Osteocyte (in vitro differentiated cells): ENCODE data around the gene CDK9. TPM values are rescaled to one million over a fixed set of nuclear protein-coding genes. Genes with fewer than 3 reads are reported as not detected.

ENCODE experiments used
- DNase-seq: peaks from one replicate; pipeline ENCODE4 v3.0.0; 2021; ENCODE audit warnings: mixed read lengths; ENCODE audit not compliant: unreplicated experiment; ENCODE audit errors: extremely low spot score
- H3K27ac Mint-ChIP-seq: one replicate; pipeline ENCODE4 v1.8.0; 2021; ENCODE audit warnings: mild to moderate bottlenecking, mixed read lengths; ENCODE audit not compliant: unreplicated experiment
- H3K27me3 Mint-ChIP-seq: one replicate; pipeline ENCODE4 v1.8.0; 2021; ENCODE audit warnings: mixed read lengths; ENCODE audit not compliant: unreplicated experiment
- H3K36me3 Mint-ChIP-seq: one replicate; pipeline ENCODE4 v1.8.0; 2021; ENCODE audit warnings: mixed read lengths; ENCODE audit not compliant: unreplicated experiment
- H3K4me1 Mint-ChIP-seq: one replicate; pipeline ENCODE4 v1.8.0; 2021; ENCODE audit warnings: mixed read lengths; ENCODE audit not compliant: unreplicated experiment
- H3K4me3 Mint-ChIP-seq: one replicate; pipeline ENCODE4 v1.8.0; 2021; ENCODE audit warnings: mild to moderate bottlenecking, moderate library complexity, mixed read lengths; ENCODE audit not compliant: unreplicated experiment
- H3K9me3 Mint-ChIP-seq: one replicate; pipeline ENCODE4 v1.8.0; 2021; ENCODE audit warnings: mixed read lengths; ENCODE audit not compliant: unreplicated experiment
- total RNA-seq: library from RNA; stranded (reverse); gene quantifications from 2 replicates; pipeline ENCODE4 v1.2.1, GENCODE V29; 2021
- TF ChIP-seq, protein P1 (sequence below): fragments of 200-600 bp; sonication (generic); IDR thresholded peaks from 2 replicates; pipeline ENCODE4 v1.5.0; 2021; ENCODE audit warnings: antibody characterized with exemption, mild to moderate bottlenecking, moderate library complexity

The CDK9 gene
- total RNA-seq, 1 donor from 2014 or later = 78.5 TPM

- TF ChIP-seq, protein P1, sequence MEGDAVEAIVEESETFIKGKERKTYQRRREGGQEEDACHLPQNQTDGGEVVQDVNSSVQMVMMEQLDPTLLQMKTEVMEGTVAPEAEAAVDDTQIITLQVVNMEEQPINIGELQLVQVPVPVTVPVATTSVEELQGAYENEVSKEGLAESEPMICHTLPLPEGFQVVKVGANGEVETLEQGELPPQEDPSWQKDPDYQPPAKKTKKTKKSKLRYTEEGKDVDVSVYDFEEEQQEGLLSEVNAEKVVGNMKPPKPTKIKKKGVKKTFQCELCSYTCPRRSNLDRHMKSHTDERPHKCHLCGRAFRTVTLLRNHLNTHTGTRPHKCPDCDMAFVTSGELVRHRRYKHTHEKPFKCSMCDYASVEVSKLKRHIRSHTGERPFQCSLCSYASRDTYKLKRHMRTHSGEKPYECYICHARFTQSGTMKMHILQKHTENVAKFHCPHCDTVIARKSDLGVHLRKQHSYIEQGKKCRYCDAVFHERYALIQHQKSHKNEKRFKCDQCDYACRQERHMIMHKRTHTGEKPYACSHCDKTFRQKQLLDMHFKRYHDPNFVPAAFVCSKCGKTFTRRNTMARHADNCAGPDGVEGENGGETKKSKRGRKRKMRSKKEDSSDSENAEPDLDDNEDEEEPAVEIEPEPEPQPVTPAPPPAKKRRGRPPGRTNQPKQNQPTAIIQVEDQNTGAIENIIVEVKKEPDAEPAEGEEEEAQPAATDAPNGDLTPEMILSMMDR = no peak
- Mint-ChIP-seq H3K4me1 (peaks cover 48% of the 10 kb centered on the region), H3K4me3 (peak overlapping the region; percentile 94), H3K9me3 (no peaks in the 10 kb centered on the region), H3K36me3 (peaks cover 8% of the 10 kb centered on the region), H3K27me3 (no peaks in the 10 kb centered on the region), H3K27ac (peak overlapping the region; percentile 98)
- DNase-seq = peak; percentile 100
Observed at GRCh38 chr9:127770905-127771569, 14.8 kb upstream of the CDK9 start.

DNA sequence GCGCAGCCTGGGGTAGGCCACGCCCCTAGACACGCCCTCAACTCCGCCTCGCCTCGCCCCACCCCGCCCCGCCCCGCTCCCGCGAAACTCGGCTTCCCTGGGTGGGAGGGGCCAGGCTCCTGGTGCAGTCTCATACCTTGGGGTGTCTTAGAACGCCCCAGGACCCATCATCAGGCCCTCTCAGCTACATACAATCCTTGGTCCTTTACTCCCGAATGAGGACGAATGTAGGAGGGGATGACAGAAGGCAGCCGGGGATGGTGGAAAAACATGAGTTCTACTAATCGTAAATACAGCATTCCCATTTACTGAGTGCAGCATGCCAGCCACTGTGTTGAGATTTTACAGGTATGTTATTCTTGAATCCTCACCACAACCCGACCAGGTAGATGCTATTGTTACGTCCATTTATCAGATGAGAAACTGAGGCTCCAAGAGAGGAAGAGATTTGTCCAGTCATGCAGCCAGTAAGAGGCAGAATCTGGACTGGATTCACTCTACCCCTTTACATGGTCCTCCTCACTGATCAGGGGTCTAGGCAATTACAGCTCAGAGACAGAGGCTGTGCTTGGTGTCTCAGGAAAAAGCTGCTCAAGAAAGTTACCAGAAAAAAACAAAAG lies 14.2 kb upstream of the CDK9 start:
- TF ChIP-seq, protein P1 = no peak
- no peak for DNase-seq
- Mint-ChIP-seq H3K27me3 (no peaks in the 10 kb centered on the region), H3K27ac (peak overlapping the region; percentile 34), H3K36me3 (peaks cover 5% of the 10 kb centered on the region), H3K4me3 (peak overlapping the region; percentile 94), H3K4me1 (peaks cover 44% of the 10 kb centered on the region), H3K9me3 (no peaks in the 10 kb centered on the region)

DNA sequence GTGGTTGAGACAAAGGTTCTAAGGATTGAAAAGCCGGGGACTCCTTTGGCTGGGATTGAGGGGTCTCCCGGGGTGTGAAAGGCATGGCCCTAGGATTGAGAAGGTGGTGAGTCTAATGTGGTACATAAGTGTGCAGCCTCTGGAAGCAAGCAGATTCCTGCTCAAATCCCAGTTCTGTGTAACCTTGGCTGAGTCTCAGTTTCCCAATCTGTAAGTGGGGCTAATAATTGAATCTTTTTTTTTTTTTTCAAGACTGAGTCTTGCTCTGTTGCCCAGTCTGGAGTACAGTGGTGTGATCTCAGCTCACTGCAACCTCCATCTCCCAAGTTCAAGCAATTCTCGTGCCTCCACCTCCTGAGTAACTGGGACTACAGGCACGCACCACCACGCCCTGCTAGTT lies 13.2 kb upstream of the CDK9 start:
- Mint-ChIP-seq H3K9me3 (no peaks in the 10 kb centered on the region), H3K4me3 (no peak overlapping the region), H3K27ac (no peak overlapping the region), H3K4me1 (peaks cover 38% of the 10 kb centered on the region), H3K27me3 (no peaks in the 10 kb centered on the region), H3K36me3 (no peaks in the 10 kb centered on the region)
- TF ChIP-seq, protein P1 = no peak
- no peak for DNase-seq

DNA sequence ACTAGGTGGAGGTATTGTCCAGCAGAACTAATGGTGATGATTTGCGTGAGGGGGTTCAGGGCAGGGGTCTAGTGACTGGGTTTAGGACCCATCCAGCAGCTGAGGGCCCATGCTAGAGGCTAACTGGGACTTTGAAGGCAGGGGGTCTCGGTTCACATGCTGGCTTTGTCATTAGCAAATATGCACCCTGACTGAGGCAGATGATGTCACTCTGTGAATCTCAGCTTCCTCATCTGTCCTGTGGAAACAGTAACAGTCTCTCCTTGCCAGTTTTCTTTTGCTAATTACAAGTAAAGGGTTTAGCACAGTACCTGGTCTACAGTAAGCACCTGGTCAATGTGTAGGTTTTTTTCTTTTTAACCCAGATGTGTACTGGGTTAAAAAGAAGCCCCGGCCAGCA lies 12.6 kb upstream of the CDK9 start:
- Mint-ChIP-seq H3K27ac (no peak overlapping the region), H3K9me3 (no peaks in the 10 kb centered on the region), H3K36me3 (no peaks in the 10 kb centered on the region), H3K4me1 (peaks cover 33% of the 10 kb centered on the region), H3K4me3 (no peak overlapping the region), H3K27me3 (no peaks in the 10 kb centered on the region)
- TF ChIP-seq, protein P1 = no peak
- no peak for DNase-seq

- Mint-ChIP-seq H3K36me3 (no peaks in the 10 kb centered on the region), H3K9me3 (no peaks in the 10 kb centered on the region), H3K27me3 (no peaks in the 10 kb centered on the region), H3K4me1 (peaks cover 31% of the 10 kb centered on the region), H3K27ac (no peak overlapping the region), H3K4me3 (no peak overlapping the region)
- no peak for DNase-seq
- TF ChIP-seq, protein P1 = no peak
Observed at GRCh38 chr9:127773981-127774380, 11.9 kb upstream of the CDK9 start.
